Skeletal muscle satellite cell (primary cell): ENCODE data around the gene LTBP2.

Source experiments
- H3K27me3 ChIP-seq: 2 replicates; pipeline ENCODE4 v1.7.0; 2013; ENCODE audit warnings: low read length; ENCODE audit not compliant: control insufficient read depth, insufficient read depth
- H3K36me3 ChIP-seq: 2 replicates; pipeline ENCODE4 v1.7.0; 2013; ENCODE audit warnings: mild to moderate bottlenecking, control low read depth, low read length; ENCODE audit not compliant: insufficient read depth
- H3K4me1 ChIP-seq: 2 replicates; pipeline ENCODE4 v1.7.0; 2013; ENCODE audit warnings: low read length; ENCODE audit not compliant: control insufficient read depth, insufficient read depth
- H3K4me2 ChIP-seq: 2 replicates; pipeline ENCODE4 v1.7.0; 2013; ENCODE audit warnings: mild to moderate bottlenecking, low read length
- H3K4me3 ChIP-seq: 2 replicates; pipeline ENCODE4 v1.7.0; 2013; ENCODE audit warnings: low read length
- H3K9ac ChIP-seq: 2 replicates; pipeline ENCODE4 v1.7.0; 2013; ENCODE audit warnings: mild to moderate bottlenecking, low read depth, low read length, moderate library complexity
- H3K9me3 ChIP-seq: replicated peaks from 2 replicates; pipeline ENCODE4 v1.7.0; 2013; ENCODE audit warnings: mild to moderate bottlenecking, control low read depth, low read length

LTBP2 gene

DNA sequence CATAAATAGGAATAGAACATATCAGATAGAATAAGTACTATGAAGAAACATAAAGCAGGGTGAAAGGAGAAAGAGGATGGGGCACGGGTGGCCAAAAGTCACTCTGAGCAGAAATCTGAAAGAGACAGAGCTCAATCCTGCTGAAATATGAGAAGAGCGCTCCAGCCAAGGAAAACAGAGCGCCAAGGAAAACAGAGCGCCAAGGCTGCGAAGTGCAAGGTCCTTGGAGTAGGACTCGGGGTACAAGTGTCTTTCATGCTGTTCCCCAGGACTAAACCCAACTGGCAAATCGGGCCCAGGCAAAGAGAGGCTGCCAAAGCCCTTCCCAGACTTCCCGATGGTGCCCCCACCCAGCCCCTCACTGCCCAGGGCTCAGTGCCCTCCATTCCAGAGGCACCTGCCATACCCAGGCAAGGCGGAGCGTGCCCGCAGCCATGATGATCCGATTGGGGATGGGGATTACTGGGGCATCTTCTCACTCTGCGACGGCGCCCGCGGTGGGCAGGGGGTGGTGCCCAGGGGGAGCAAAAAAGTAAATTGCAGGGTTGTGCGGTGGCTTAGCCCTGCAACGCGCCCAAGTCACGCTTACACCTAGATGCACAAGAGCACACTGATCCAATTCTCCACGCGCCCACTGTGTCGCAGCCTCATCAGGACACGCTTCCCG, 1.7 kb downstream of the LTBP2 start:
- Histone ChIP-seq H3K36me3 (peaks cover 7% of the 10 kb centered on the region), H3K4me1 (peaks cover 65% of the 10 kb centered on the region), H3K4me3 (peak overlapping the region; percentile 75)

DNA sequence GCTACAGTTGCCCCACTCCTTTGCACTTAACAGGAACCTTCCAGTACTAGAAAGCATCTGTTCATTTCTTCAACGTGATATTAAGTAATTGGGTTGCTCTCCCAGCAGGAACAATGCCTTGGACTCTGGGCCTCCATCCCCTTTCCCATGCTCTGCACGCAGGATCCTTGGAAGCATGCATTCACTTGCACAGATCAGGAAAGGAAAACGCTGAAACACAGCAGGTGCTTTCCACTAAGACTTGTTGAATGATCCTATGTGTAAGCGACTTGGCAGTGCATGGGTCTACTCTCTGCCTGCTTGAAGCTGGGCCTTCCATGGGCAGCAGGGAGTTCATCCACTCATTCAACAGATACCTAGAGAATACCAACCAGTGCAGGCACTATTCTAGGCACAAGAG, 2.3 kb downstream of the LTBP2 start:
- Histone ChIP-seq H3K4me3 (peak overlapping the region; percentile 75), H3K9me3 (no peaks in the 10 kb centered on the region), H3K4me1 (peaks cover 65% of the 10 kb centered on the region), H3K27me3 (no peaks in the 10 kb centered on the region), H3K9ac (peak overlapping the region; percentile 85), H3K4me2 (peak overlapping the region; percentile 98), H3K36me3 (peaks cover 8% of the 10 kb centered on the region)

More for the DNA sequence above, 1.7 kb downstream of the LTBP2 start:
- Histone ChIP-seq H3K9me3 (no peaks in the 10 kb centered on the region), H3K27me3 (no peaks in the 10 kb centered on the region), H3K9ac (peak overlapping the region; percentile 85), H3K4me2 (peak overlapping the region; percentile 98)

DNA sequence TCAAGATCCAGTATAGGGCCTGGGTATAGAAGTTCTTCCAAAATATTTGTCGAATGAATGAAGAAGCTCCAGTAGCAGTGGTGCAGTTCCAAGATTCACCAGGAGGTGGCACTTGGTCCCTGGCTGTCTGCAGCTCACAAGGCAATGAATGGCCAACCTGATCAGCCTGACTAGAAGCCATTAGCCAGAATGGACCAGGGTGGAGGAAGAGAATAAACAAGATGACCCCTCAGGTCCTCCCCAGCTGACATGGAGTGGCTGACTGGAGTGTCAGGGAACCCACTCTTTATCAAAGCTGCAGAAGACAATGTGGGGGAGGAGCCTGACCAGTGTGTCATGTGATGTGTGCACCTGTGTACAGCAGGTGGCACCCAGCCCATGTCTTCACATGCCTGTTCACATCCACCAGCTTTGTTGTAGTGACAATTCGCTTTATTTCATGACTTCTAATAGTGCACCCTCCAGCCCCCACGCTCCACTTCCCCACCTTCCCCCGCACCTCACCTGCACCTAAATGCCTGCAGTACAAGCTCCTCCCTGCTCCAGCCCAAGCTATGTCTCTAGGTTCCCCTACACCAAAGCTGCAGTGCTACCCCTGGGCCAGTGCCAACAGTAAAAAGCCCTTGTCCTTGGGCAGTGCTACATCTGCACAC, 3.0 kb downstream of the LTBP2 start:
- Histone ChIP-seq H3K4me2 (peak overlapping the region; percentile 98), H3K36me3 (peaks cover 10% of the 10 kb centered on the region), H3K4me1 (peaks cover 60% of the 10 kb centered on the region), H3K9me3 (no peaks in the 10 kb centered on the region), H3K4me3 (peak overlapping the region; percentile 75), H3K27me3 (no peaks in the 10 kb centered on the region), H3K9ac (peak overlapping the region; percentile 85)

DNA sequence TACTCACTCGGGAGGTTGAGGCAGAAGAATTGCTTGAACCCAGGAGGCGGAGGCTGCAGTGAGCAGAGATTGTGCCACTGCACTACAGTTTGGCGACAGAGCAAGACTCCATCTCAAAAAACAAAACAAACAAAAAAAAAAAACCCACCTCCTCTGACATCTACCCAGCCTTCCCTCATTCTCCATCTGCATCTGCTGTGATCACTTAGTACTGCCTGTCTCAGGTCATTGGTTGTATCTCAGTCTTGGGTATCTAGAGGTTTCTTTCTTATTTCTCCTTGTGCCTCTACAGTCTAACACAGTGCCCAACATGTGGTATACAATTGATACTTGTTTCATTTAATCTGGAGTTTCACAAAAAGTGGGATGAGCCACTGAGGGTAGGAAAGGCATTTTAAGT, 5.3 kb downstream of the LTBP2 start:
- peaks cover 26% of the 10 kb centered on the region for H3K36me3 ChIP-seq
- H3K9me3 ChIP-seq: no peaks in the 10 kb centered on the region
- peak overlapping the region; percentile 41 for H3K9ac ChIP-seq
- no peaks in the 10 kb centered on the region for H3K27me3 ChIP-seq
- peaks cover 49% of the 10 kb centered on the region for H3K4me1 ChIP-seq
- no peak overlapping the region for H3K4me3 ChIP-seq
- H3K4me2 ChIP-seq: peak overlapping the region; percentile 39

DNA sequence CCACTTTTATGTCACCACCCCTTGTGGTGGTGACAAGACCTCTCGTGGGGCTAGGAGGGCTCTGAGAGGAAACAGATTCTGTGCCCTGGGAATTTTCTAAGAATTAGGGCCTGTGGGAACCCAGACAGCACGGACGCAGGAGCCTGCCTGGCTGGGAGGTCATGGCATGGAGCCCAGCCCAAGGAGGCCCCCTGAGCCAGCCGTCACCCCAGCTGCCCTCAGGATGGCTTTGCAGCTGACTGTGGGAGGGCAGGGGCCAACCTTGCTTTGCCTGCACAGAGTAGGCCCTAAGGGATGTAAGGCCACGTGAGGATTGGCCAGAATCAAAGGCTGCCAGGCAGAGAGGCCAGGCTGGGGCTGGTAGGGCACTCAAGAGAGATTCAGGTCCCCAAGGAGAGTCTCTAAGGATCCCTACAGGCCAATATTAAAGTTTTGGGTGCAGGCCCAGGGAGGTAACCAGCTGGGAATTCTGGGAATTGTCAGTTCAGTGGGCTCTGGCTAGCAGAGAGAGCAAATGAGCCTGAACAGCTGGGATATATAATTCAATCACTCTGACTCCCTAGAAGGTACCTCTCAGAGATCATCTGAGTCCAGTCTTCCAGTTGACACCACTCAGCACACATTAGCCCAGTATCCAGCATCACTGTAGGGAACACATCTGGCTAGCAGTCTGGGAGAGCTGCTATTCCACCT, 6.4 kb downstream of the LTBP2 start:
- H3K4me3 ChIP-seq: no peak overlapping the region
- peak overlapping the region; percentile 28 for H3K9ac ChIP-seq
- peaks cover 36% of the 10 kb centered on the region for H3K36me3 ChIP-seq
- no peaks in the 10 kb centered on the region for H3K27me3 ChIP-seq
- H3K9me3 ChIP-seq: no peaks in the 10 kb centered on the region
- peaks cover 54% of the 10 kb centered on the region for H3K4me1 ChIP-seq
- H3K4me2 ChIP-seq: peak overlapping the region; percentile 41

DNA sequence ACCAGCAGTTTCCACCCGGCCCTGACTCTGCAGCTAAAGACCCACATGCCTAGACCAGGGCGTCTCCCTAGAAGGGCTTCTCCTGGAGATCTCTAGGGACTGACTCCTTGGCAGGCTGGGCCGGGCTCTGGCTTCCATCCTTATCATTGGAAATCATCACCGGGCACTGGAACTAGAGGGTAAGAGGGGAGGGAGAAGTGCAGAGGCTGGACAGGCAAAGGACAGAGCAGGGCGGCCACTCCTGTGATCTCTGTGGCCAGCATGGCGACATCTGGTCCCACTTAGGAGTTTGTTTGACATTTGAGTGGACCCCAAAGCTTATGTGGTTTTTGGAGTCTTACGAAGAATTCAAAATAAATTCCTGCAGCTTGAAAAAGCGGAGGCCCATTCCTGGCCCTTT, 7.1 kb downstream of the LTBP2 start:
- Histone ChIP-seq H3K36me3 (peaks cover 43% of the 10 kb centered on the region), H3K9ac (no peak overlapping the region), H3K9me3 (no peaks in the 10 kb centered on the region), H3K27me3 (no peaks in the 10 kb centered on the region), H3K4me1 (peaks cover 56% of the 10 kb centered on the region), H3K4me2 (no peak overlapping the region), H3K4me3 (no peak overlapping the region)

DNA sequence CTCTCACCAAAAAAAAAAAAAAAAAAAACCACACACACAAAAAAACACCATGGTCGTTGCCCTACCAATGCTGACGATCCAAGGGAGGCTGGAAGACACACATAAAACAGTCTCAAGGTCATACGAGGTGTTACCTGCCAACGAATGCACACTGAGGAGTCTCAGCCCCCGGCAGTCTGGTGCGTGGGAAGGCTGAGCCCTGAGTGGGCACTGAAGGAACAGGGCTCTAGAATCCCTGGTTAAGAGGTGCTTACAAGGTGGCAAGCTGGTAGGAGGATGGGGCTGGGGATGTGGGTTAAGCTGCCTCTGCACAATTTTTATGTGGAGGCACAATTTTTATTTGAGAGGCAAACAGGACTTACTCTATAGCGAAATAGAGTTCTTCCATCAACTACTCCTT, 7.9 kb downstream of the LTBP2 start:
- H3K27me3 ChIP-seq: no peaks in the 10 kb centered on the region
- no peak overlapping the region for H3K4me2 ChIP-seq
- peaks cover 47% of the 10 kb centered on the region for H3K36me3 ChIP-seq
- peaks cover 56% of the 10 kb centered on the region for H3K4me1 ChIP-seq
- no peaks in the 10 kb centered on the region for H3K9me3 ChIP-seq
- H3K9ac ChIP-seq: no peak overlapping the region
- H3K4me3 ChIP-seq: no peak overlapping the region

DNA sequence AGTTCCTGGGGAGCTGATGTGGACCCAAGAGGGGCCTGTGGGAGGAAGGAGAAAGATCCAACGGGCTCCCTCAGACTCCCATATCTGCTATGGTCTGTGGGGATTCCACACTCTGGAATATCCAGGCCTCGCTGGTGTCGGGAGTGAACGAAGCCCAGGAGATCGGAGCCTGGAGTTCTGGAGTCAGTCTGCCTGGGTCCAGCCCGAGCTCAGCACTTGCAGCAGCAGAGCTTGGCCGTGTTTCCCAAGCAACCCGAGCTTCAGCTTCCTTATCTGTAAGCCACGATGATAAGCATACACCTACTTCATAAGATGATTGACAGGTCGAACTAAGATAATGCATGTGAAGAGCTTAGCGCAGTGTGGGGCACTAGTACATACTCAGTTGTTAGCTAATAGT, 10.1 kb downstream of the LTBP2 start:
- Histone ChIP-seq H3K4me3 (no peak overlapping the region), H3K4me1 (peaks cover 65% of the 10 kb centered on the region), H3K9ac (no peak overlapping the region), H3K9me3 (no peaks in the 10 kb centered on the region), H3K27me3 (no peaks in the 10 kb centered on the region), H3K36me3 (peaks cover 64% of the 10 kb centered on the region), H3K4me2 (no peak overlapping the region)

DNA sequence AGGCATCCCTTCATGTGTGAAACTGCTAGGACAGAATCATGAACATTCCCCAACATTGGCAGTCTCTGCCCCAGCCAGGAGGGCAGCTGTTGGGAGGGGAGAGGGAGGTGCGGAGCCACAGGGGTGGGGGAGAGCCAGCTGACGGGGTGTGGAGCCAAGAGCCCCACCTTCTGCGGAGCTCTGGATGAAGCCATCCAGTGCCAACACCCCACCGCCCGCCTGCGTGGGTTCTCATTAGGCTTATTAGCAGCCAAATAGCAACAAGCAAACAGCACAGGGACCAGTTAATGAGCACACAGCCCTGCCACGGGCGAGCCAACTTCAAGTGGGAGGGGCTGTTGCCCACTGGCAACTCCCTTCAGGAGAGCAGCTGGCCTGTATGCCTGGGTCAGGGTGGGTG, 12.1 kb downstream of the LTBP2 start:
- peaks cover 63% of the 10 kb centered on the region for H3K4me1 ChIP-seq

DNA sequence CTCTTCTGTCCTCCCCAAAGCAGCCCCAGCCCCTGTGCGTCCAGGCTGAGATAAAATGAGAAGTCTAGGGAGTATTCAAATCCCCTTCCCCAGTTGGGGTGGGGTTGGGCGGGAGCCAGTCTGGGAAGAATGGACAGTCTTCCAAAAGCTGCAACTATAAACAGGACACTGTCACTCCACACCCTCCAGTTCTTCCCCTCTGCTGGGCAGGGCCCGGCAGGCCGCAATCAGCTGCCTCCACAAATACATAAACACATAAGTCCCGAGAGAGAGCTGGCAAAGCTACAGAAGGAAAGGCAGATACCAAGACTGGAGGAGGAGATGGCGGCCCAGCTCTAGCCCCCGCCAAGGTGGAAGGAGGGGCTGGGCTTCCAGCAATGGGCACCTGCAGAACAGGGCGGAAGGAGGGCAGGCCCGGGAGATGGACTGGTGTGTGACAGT, 12.7 kb downstream of the LTBP2 start:
- Histone ChIP-seq H3K4me2 (peak overlapping the region; percentile 51), H3K4me1 (peaks cover 66% of the 10 kb centered on the region), H3K4me3 (peak overlapping the region; percentile 19), H3K9ac (peak overlapping the region; percentile 52), H3K36me3 (peaks cover 67% of the 10 kb centered on the region), H3K27me3 (no peaks in the 10 kb centered on the region), H3K9me3 (no peaks in the 10 kb centered on the region)

More for the DNA sequence above, 12.1 kb downstream of the LTBP2 start:
- H3K36me3 ChIP-seq: peaks cover 70% of the 10 kb centered on the region
- no peaks in the 10 kb centered on the region for H3K27me3 ChIP-seq
- H3K4me3 ChIP-seq: peak overlapping the region; percentile 19
- peak overlapping the region; percentile 52 for H3K9ac ChIP-seq
- H3K4me2 ChIP-seq: peak overlapping the region; percentile 51
- no peaks in the 10 kb centered on the region for H3K9me3 ChIP-seq

DNA sequence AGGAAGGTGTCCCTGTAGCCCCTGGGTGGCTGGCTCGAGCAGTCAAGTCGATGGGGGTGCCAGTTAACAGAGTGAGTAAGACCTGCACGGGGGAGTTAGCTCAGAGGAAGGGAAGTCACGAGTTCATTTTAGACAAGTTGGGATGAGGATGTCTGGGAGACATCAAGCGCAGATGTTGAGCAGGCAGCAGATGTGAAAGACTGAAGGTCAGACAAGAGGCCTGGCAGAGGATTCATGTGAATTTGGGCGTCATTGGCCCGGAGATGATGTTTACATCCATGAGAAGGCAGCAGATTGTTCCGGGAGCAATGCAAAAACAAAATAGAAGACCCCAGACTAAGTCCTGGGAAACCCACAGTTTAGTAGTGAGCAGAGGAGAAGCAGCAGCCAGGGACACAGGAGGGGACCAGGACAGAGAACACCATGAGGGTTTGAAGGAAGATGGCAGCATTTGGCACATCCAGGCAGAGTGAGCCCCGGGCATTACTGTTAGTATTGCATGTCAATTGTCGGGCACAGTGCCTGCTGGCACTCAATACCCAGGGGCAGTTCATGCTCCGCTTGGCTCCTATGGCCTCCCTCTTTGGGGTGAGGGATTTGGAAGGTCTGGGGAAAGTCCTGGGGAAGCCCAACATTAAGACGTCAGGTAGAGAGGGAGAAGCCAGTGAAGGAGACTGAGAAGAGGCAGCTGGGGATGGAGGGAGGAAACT, 15.1 kb downstream of the LTBP2 start:
- Histone ChIP-seq H3K9ac (peak overlapping the region; percentile 0), H3K36me3 (peaks cover 69% of the 10 kb centered on the region), H3K4me1 (peaks cover 89% of the 10 kb centered on the region), H3K27me3 (no peaks in the 10 kb centered on the region), H3K4me2 (peak overlapping the region; percentile 19), H3K9me3 (no peaks in the 10 kb centered on the region), H3K4me3 (no peak overlapping the region)
